ENCODE results near the gene DNAJC13.
"Not testable (repeated sequence)": the region's sequence is repeated elsewhere in the genome, so short reads cannot be mapped to it uniquely, and the experiment has no call there.

The DNAJC13 gene

GRCh38 chr3:132395126-132395525 lies 22.2 kb upstream of the DNAJC13 start:
- DNase-seq (ENCODE audit: low spot score): no peak
- TF ChIP-seq CTCF (IDR thresholded peaks at IDR 0.05): no peak
- H3K4me3 ChIP-seq: no peak overlapping the region
- no peak overlapping the region for H3K27ac ChIP-seq

GRCh38 chr3:132396255-132396654 lies 21.0 kb upstream of the DNAJC13 start:
- no peak overlapping the region for H3K4me3 ChIP-seq
- TF ChIP-seq CTCF (IDR thresholded peaks at IDR 0.05): no peak
- DNase-seq (ENCODE audit: low spot score): no peak
- H3K27ac ChIP-seq: no peak overlapping the region

- H3K27ac ChIP-seq: not testable (repeated sequence)
Measured at GRCh38 chr3:132396776-132397175, 20.5 kb upstream of the DNAJC13 start.

GRCh38 chr3:132399054-132399929 lies 18.0 kb upstream of the DNAJC13 start:
- Histone ChIP-seq H3K4me3 (no peak overlapping the region), H3K27ac (no peak overlapping the region)
- no peak for DNase-seq (ENCODE audit: low spot score)
- TF ChIP-seq CTCF (IDR thresholded peaks at IDR 0.05): peak; percentile 31

More at GRCh38 chr3:132396776-132397175, 20.5 kb upstream of the DNAJC13 start:
- DNase-seq (ENCODE audit: low spot score); H3K4me3 ChIP-seq: not testable (repeated sequence)

GRCh38 chr3:132401255-132401654 lies 16.0 kb upstream of the DNAJC13 start:
- Histone ChIP-seq H3K4me3 (no peak overlapping the region), H3K27ac (no peak overlapping the region)
- no peak for DNase-seq (ENCODE audit: low spot score)
- TF ChIP-seq CTCF (IDR thresholded peaks at IDR 0.05): no peak

- no peak overlapping the region for H3K27ac ChIP-seq
- no peak for DNase-seq (ENCODE audit: low spot score)
- H3K4me3 ChIP-seq: no peak overlapping the region
- no peak for TF ChIP-seq CTCF (IDR thresholded peaks at IDR 0.05)
Measured at GRCh38 chr3:132404276-132404675, 13.0 kb upstream of the DNAJC13 start.

- TF ChIP-seq CTCF (IDR thresholded peaks at IDR 0.05): no peak
- no peak for DNase-seq (ENCODE audit: low spot score)
- H3K27ac ChIP-seq: no peak overlapping the region
- no peak overlapping the region for H3K4me3 ChIP-seq
Measured at GRCh38 chr3:132405188-132405587, 12.1 kb upstream of the DNAJC13 start.
